Parietal lobe (tissue), 1 donor: ENCODE data around the gene MGAT4C. TPM values are rescaled to one million over a fixed set of nuclear protein-coding genes. Genes with fewer than 3 reads are reported as not detected.

Experiments used
- total RNA-seq: library from RNA; depleted of rRNA; stranded (reverse); fragments of >200 nt; gene quantifications from one replicate; pipeline ENCODE4 v1.2.3, GENCODE V29; 2014

The MGAT4C gene
- total RNA-seq: 77.3 TPM

DNA sequence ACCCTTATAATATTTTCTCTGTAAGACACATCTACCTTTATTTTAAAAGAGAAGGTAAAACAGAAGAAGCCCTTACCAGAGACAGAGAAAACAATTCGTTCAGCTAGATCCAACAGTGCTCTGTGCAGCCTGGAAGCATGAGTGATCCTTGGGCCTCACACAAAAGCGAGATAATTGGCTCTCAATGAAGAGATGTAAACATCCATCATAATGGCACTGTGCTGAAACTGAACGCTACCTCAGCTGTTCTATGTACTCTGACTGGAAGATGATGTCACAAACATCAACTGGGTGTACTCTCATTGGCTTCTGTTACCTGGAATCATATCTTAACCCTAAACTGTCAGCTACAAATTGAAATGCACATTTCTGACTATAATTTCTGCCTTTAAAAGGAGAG lies at the start of gene MGAT4C:
MGAT4C (minus strand) TSS at position 229 of the 400 bp plus-strand sequence.

